22Rv1 (cell line): ENCODE data around the gene GPBP1L1.

Source experiments
- CTCF ChIP-seq: fragments of 450-650 bp; IDR thresholded peaks from 2 replicates; pipeline ENCODE4 v1.5.1; 2017; ENCODE audit warnings: mild to moderate bottlenecking
- ZFX ChIP-seq: fragments of 450-650 bp; IDR thresholded peaks from 2 replicates; pipeline ENCODE4 v1.6.1; 2017; ENCODE audit warnings: antibody characterized with exemption, borderline replicate concordance

GRCh38 chr1:45730075-45730779 is 43.9 kb upstream of the GPBP1L1 start:
- no peak for TF ChIP-seq CTCF
- no peak for TF ChIP-seq ZFX
